WTC11 (cell line): ENCODE data around the gene MALAT1. TPM values are rescaled to one million over a fixed set of nuclear protein-coding genes. Genes with fewer than 3 reads are reported as not detected.
A peak's percentile ranks its signal among the peaks of the same experiment; 100 is the strongest.

Experiments used
- ATAC-seq: fragments of 200-7000 bp; cut with Tn5 transposase; 2 replicates; pipeline ENCODE4 v1.10.0; 2021; ENCODE audit warnings: mild to moderate bottlenecking, moderate library complexity
- CTCF ChIA-PET: fragments of 300-600 bp; sonication (Branson Sonifier 250); formaldehyde crosslinking; loops from one replicate; lab custom pipeline; 2021; ENCODE audit warnings: antibody characterized with exemption; lab: Charles Lee
- POLR2A ChIA-PET: fragments of 350-600 bp; sonication (Branson Sonifier 250); formaldehyde crosslinking; loops from one replicate; lab custom pipeline; 2021; ENCODE audit warnings: antibody characterized with exemption; lab: Charles Lee
- DNase-seq: peaks from one replicate; pipeline ENCODE4 v3.0.0; 2021; ENCODE audit warnings: low spot score
- H3K27ac Mint-ChIP-seq: 2 replicates; pipeline ENCODE4 v1.8.0; 2021; ENCODE audit warnings: mixed read lengths
- H3K27me3 Mint-ChIP-seq: 2 replicates; pipeline ENCODE4 v1.8.0; 2021; ENCODE audit warnings: low read depth, mild to moderate bottlenecking, moderate library complexity, mixed read lengths
- H3K36me3 Mint-ChIP-seq: 2 replicates; pipeline ENCODE4 v1.8.0; 2021; ENCODE audit warnings: mixed read lengths
- H3K4me1 Mint-ChIP-seq: 2 replicates; pipeline ENCODE4 v1.8.0; 2022; ENCODE audit warnings: mixed read lengths
- H3K4me3 Mint-ChIP-seq: 2 replicates; pipeline ENCODE4 v1.8.0; 2021; ENCODE audit warnings: mild to moderate bottlenecking, moderate library complexity, mixed read lengths
- H3K9me3 Mint-ChIP-seq: 2 replicates; pipeline ENCODE4 v1.8.0; 2021; ENCODE audit warnings: mixed read lengths
- ARID4B ChIP-seq: sonication (generic); formaldehyde crosslinking; IDR thresholded peaks from 2 replicates; pipeline ENCODE4 v1.8.0; 2023; ENCODE audit warnings: missing genetic modification reagents, mild to moderate bottlenecking, borderline replicate concordance
- EMX1 ChIP-seq: fragments of 250-450 bp; sonication (Bioruptor Pico); IDR thresholded peaks from 2 replicates; pipeline ENCODE4 v1.8.0; 2021; ENCODE audit warnings: mild to moderate bottlenecking
- NR1H2 ChIP-seq: sonication (generic); formaldehyde crosslinking; IDR thresholded peaks from 2 replicates; pipeline ENCODE4 v1.9.0; 2021; ENCODE audit warnings: mild to moderate bottlenecking, moderate library complexity, missing genetic modification reagents
- RORB ChIP-seq: fragments of 250-450 bp; sonication (Bioruptor Pico); IDR thresholded peaks from 2 replicates; pipeline ENCODE4 v1.9.0; 2021; ENCODE audit warnings: mild to moderate bottlenecking
- SP1 ChIP-seq: sonication (generic); formaldehyde crosslinking; conservative IDR thresholded peaks from 2 replicates; pipeline ENCODE4 v1.8.1; 2022; ENCODE audit warnings: missing genetic modification reagents
- TP53 ChIP-seq: sonication (generic); formaldehyde crosslinking; IDR thresholded peaks from 2 replicates; pipeline ENCODE4 v1.8.1; 2023; ENCODE audit warnings: mild to moderate bottlenecking, missing genetic modification reagents
- ZNF317 ChIP-seq: sonication (generic); formaldehyde crosslinking; IDR thresholded peaks from 2 replicates; pipeline ENCODE4 v1.8.1; 2023; ENCODE audit warnings: low read depth, mild to moderate bottlenecking, moderate library complexity, missing genetic modification reagents, borderline replicate concordance
- total RNA-seq: library from RNA; stranded (reverse); gene quantifications from 3 replicates; pipeline ENCODE4 v1.2.3, GENCODE V29; 2021
- TF ChIP-seq, protein P1 (sequence below): sonication (generic); formaldehyde crosslinking; IDR thresholded peaks from 2 replicates; pipeline ENCODE4 v1.8.1; 2022; ENCODE audit warnings: missing genetic modification reagents, borderline replicate concordance
- TF ChIP-seq, protein P2 (sequence below): sonication (generic); formaldehyde crosslinking; conservative IDR thresholded peaks from 2 replicates; pipeline ENCODE4 v1.8.1; 2023; ENCODE audit warnings: mild to moderate bottlenecking, low read depth, missing genetic modification reagents, moderate library complexity

The MALAT1 gene
- total RNA-seq, 1 experiment from 2014 or later: 1,830 TPM

- TF ChIP-seq ARID4B (peak; percentile 12; the same call in 1 of the 2 replicates), ZNF317 (CRISPR knock-in tag) (no peak)
Measured at GRCh38 chr11:65540290-65541092, 41.6 kb downstream of the MALAT1 start (continued).

GRCh38 chr11:65541093-65541982 lies 42.5 kb downstream of the MALAT1 start:
- peak overlapping the region; percentile 68 for H3K4me3 Mint-ChIP-seq
- ChIA-PET POLR2A (interaction anchor here (0.6 to 2.1 kb wide), 13 partner anchors 11 to 1262 kb away, joined by 3 to 10 read pairs (median 4); partner anchors contain the start of genes FAM89B, MALAT1 and ZNRD2), CTCF (interaction anchor here (0.6 to 10.3 kb wide), 55 partner anchors 8 to 911 kb away, joined by 3 to 271 read pairs (median 5); partner anchors contain the start of genes CDC42EP2, DPF2, EHBP1L1 and FAM89B)
- TF ChIP-seq EMX1: no peak
- 0 out of 2 replicates have a peak, but pooled peaks have one; percentile 50 for TF ChIP-seq TP53 (CRISPR knock-in tag)
- TF ChIP-seq, all 79 proteins: peak for 1
- DNase-seq (no peak), ATAC-seq (peak; percentile 35)
- Mint-ChIP-seq H3K27me3 (peaks cover 68% of the 10 kb centered on the region), H3K9me3 (no peaks in the 10 kb centered on the region), H3K36me3 (no peaks in the 10 kb centered on the region), H3K27ac (no peak overlapping the region), H3K4me1 (peaks cover 10% of the 10 kb centered on the region)

- peaks cover 79% of the 10 kb centered on the region for H3K27me3 Mint-ChIP-seq
- no peak overlapping the region for H3K27ac Mint-ChIP-seq
- H3K4me1 Mint-ChIP-seq: peaks cover 13% of the 10 kb centered on the region
- H3K9me3 Mint-ChIP-seq: no peaks in the 10 kb centered on the region
- POLR2A ChIA-PET: no interaction called here
- CTCF ChIA-PET: interaction anchor here (0.7 to 10.3 kb wide), 4 partner anchors 10 to 165 kb away, joined by 3 to 271 read pairs (median 220); partner anchors contain the start of genes FAM89B, KCNK7 and ZNRD2
- no peak overlapping the region for H3K4me3 Mint-ChIP-seq
- no peaks in the 10 kb centered on the region for H3K36me3 Mint-ChIP-seq
- ATAC-seq: no peak
- TF ChIP-seq, protein P1, sequence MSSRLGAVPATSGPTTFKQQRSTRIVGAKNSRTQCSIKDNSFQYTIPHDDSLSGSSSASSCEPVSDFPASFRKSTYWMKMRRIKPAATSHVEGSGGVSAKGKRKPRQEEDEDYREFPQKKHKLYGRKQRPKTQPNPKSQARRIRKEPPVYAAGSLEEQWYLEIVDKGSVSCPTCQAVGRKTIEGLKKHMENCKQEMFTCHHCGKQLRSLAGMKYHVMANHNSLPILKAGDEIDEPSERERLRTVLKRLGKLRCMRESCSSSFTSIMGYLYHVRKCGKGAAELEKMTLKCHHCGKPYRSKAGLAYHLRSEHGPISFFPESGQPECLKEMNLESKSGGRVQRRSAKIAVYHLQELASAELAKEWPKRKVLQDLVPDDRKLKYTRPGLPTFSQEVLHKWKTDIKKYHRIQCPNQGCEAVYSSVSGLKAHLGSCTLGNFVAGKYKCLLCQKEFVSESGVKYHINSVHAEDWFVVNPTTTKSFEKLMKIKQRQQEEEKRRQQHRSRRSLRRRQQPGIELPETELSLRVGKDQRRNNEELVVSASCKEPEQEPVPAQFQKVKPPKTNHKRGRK (CRISPR knock-in tag): no peak
- TF ChIP-seq NR1H2 (CRISPR knock-in tag) (no peak), RORB (no peak), SP1 (no peak)
- TF ChIP-seq, protein P2, sequence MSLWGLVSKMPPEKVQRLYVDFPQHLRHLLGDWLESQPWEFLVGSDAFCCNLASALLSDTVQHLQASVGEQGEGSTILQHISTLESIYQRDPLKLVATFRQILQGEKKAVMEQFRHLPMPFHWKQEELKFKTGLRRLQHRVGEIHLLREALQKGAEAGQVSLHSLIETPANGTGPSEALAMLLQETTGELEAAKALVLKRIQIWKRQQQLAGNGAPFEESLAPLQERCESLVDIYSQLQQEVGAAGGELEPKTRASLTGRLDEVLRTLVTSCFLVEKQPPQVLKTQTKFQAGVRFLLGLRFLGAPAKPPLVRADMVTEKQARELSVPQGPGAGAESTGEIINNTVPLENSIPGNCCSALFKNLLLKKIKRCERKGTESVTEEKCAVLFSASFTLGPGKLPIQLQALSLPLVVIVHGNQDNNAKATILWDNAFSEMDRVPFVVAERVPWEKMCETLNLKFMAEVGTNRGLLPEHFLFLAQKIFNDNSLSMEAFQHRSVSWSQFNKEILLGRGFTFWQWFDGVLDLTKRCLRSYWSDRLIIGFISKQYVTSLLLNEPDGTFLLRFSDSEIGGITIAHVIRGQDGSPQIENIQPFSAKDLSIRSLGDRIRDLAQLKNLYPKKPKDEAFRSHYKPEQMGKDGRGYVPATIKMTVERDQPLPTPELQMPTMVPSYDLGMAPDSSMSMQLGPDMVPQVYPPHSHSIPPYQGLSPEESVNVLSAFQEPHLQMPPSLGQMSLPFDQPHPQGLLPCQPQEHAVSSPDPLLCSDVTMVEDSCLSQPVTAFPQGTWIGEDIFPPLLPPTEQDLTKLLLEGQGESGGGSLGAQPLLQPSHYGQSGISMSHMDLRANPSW (CRISPR knock-in tag): no peak
- no peak for DNase-seq
Measured at GRCh38 chr11:65542738-65543390, 44.0 kb downstream of the MALAT1 start.
